IPS DF 4.7 (cell line): ENCODE results near the gene PLK3.
"Not testable (repeated sequence)": the region's sequence is repeated elsewhere in the genome, so short reads cannot be mapped to it uniquely, and the experiment has no call there.

Source experiments
- DNase-seq: peaks from one replicate; pipeline ENCODE4 v3.0.0-alpha.2; 2013; ENCODE audit warnings: low spot score; ENCODE audit errors: extremely low read depth

The PLK3 gene

DNA sequence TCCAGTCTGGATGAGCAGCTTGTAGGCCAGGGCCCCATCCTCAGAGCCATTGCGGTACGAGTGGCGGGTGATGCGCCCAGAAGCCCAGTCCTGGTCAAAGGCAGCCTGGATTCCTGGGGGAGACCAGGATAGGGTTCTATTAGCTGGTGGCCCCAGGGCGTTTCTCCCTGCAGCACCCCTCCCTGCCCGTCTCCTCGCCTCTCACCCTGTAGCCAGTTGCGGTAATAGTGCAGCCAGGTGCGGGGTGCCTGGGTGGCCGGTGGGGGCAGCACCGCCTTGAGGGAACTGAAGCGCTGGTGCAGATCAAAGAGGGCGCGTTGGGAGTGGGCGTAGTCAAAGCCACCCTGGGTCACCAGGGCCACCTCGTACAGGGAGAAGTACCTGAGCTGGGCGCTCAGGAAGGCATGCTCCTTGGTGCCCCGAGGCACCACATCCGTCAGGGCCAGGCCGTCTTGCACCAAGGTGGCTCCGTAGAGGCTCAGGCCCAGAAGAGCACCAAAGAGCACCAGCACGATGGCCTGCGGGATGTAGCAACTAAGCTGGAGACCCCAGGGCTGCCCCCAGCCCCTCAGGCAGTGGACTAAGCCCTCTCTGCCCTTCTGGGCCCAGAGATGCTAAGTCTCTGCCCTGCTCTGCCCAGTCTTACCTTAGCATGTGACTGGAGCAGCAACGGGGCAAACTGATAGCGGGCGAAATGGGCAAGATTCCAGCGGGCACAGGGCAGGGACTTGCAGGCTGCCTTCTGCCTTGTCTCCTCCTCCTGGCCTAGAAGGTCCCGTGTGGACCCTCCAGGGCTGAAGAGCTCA lies 27.2 kb downstream of the PLK3 start:
- no peak for DNase-seq

DNA sequence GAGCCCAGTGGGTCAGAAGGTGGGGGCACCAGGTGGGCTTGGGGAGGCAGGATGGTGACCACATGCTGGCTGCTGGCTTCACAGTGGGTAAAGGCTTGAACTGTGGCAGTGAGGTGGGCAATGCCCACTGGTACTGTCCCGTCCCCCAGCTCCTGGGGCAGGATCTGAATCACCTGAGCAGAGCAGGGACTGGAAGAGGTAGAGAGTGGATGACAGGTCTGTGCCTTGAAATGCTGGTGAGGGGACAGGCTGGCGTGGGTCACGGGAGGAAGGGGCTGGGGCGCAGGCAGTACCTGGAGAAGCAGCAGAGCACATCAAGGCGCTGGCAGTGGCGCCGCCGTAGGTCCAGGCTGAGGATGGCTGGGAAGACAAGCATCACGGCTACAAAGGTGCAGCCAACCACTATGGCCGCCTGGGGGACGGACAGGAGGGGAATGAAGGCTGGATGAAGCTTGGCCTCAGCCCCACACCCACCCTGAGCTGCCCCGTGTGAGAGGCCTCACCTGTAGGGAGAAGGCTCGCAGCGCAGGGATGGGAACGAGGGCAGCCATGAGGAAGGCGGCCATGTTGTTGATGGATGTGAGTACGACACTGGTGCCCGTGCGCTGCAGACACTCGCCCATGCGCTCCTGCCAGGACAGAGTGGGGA lies 27.9 kb downstream of the PLK3 start:
- no peak for DNase-seq

DNA sequence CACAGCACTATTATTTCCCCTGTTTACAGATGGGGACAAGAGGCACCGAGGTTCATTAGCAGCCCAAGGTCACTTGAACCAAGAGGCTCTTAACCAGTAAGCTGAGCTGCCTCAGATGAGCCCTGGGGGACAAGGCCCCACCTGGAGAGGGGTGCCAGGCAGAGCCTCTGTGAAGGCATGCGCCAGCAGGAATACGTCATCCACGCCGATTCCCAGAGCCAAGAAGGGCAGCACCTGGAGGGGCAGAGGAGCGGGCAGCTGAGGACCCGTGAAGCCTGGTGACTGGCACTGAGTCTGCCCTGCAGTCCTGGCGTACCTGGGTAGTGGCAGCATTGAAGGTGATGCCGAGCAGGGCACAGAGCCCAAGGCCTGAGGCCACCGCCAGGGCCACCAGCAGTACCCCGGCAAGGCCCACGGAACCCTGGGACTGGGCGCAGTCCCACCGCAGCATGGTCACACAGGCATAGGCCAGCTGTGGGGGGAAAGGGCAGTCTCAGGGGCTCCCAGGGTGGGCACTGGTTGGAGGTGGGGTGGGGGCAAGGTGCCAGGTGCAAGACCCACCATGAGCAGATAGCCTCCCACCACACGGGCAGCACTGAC lies 28.8 kb downstream of the PLK3 start:
- no peak for DNase-seq

DNA sequence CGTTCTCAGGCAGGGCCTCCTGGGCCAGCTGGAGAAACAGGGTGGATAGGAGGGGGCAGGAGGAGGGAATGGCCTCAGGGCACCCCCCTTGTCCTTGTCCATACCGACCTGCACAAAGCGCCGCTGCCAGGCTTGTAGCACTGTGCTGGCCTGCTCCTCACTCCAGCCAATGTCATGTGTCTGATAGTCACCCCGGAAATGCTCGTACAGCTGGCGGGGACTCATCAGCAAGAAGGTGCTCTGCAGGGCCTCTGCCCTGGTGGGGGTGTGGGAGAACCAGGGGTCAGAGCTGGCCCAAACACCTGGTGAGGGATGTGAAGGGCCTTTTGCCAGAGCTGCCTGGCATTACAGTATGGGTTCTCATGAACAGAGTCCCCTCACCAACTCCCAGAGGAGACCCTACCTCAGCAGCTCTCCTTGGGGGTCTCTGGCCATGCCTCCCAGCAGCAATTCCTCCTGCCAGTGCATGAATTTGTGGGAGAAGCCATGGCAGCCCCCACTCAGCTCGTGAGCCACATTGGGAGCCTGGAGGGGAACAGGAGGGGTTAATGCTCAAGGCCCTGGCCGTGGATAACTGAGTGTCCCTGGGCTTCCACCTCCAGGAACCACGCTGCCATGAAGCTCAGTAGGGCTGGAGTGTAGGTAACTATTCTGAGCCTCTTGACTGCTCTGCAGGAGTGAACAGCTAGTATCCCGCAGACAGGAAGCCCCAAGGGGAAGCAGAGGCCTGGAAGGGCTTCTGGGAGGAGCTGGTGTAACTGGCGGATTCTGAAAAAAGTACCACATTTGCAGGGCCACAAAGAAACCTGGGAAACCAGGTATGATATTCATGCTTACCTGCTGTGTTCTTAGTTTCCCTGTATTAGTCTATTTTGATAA lies 29.6 kb downstream of the PLK3 start:
- DNase-seq: no peak

DNA sequence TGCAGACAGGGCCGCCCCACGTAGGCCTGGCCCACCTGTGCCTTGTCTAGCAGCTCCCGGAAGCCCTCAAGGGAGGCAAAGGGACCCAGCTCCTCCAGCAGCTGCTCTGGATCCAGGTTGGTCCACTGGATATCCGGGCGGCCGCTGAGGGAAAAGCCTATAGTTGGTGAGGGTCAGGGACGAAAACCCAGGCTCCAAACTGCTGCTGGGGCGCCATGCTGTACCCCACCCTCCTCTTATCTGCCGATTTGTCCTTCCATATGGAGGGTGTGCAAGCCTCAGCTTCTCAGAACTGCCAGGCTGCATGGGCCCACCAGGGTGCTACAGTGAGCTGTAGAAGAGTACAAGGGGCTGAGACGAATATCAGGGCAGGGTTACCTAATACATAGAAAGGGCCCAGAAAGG lies 30.7 kb downstream of the PLK3 start:
- no peak for DNase-seq

DNA sequence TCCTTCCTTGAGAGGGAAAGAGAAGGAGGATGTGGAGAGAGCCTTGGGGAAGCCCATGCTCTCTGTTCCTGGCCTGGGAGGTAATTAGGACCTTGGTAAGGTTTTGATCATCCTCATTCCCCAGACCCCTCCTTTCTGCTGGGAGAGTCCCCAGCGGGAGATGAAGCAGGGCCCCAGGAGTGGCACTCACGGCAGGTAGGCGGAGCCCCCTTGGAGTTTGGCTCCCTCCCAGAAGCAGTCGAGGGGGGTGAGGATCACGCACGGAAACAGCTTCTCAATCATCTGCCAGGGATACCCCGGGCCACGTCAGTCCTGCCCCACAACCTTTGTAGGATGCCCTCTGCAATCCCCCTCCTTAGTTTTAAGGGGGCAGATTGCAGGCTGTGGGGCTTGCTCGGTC lies 31.3 kb downstream of the PLK3 start:
- DNase-seq: no peak

DNA sequence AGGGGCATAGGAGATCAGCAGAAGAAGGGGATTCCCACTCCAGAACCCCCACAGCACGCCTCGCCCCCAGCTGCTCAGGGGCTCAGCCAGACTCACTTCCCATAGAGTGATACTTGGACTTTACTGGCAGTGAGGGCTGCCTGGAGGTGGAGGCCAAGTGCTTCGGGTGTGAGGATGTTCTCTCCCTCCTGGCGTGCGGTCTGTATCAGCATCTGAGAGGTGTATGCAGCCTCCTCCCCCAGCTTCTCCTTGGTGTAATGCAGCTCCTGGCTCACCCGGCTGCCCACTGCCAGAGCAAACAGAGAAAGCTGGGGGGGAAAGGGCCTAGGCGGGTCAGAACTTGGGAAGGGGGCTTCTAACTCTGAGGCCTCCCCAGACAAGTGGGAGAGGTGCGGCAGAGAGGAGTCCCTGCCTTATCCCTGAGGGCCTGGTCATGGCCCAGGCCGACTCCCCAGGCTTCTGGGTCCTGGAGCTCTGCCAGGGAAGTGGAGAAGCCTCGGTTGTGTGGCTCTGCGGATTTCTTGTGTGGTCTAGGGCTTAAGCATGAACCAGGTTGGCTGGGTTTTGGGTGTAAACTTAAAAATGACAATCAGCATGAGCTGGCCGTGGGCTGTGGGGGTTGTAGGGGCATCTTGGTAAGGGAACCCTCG lies 32.0 kb downstream of the PLK3 start:
- no peak for DNase-seq

DNA sequence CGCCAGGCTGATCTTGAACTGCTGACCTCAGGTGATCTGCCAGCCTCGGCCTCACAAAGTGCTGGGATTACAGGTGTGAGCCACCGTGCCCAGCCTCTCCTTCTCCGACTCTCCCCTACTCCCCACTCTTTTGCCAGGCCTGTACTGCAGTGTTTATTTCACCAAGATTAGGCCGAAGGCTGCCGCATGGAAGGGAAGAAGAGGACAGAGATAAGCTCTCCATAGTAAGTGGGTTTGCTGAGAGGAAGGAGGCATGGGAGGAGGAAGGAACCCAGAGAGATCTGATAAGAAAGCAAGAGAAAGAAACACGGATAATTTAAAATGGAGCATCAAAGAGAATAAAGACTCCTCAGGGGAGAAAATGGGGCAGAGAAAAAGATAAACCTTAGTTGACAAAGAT lies 34.2 kb downstream of the PLK3 start:
- DNase-seq: no peak

DNA sequence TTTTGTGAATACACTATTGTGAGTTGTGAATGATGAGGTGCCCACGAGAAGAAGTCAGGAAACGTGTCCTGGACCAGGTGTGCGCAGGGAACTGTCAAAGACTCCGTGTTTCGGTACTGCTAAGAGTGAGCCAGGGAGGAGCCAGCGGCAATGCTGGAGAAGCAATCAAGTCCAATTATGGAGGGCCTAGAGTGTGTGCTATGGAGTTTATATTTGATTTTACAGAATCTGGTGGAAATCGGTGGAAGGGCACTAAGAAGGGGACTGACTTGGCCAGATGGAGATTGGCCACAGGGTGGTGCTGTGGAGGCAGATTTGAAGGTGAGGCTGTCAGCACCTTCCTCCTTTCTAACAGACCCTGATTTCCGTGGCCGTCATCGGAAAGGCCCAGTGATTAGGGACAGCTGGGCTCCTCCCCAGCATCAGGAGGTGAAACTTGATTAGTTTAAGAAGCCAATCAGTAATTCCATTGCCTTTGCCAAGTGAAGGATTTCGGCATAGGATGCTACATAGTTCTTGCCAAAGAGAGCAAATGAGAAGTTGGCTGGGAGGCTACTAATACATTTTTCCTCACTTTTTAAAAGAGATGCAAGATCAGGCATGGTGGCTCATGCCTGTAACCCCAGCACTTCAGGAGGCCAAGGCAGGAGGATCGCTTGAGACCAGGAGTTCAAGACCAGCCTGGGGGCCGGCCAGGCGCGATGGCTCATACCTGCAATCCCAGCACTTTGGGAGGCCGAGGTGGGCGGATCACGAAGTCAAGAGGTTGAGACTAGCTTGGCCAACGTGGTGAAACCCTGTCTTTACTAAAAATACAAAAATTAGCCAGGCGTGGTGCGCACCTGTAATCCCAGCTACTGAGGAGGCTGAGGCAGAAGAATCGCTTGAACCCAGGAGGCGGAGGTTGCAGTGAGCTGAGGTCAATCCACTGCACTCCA lies 35.8 kb downstream of the PLK3 start:
- peak; percentile 72 for DNase-seq

DNA sequence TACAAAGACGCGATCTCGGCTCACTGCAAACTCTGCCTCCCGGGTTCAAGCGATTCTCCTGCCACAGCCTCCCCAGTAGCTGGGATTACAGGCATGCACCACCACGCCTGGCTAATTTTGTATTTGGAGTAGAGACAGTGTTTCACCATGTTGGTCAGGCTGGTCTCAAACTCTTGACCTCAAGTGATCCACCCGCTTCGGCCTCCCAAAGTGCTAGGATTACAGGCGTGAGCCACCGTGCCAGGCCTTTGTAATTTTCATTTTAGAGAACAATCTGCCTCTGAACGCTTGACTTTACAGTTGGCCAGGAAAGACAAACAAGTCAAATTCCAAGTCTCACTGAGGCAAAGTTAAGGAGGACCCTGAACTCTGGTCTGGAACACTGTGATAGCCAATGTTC lies 38.1 kb downstream of the PLK3 start:
- not testable (repeated sequence) for DNase-seq

DNA sequence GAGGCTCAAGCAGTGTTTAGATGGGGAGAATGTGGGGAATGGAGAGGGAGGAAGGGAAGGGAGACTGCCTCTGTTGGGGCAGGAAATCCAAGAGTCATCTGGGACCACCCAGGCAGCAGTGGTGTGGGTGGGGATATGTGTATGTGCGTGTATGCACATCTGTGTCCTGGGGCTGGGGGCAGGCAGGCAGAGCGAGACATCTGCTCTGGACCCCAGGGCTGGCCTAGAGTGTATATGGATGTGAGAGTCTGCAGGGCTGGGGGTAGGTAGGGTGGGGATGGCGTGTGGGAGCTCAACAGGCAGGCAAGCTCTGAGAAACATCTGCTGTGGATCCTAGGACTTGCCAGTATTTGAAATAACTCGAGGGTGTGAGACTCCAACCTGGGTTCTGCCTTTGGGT lies 39.4 kb downstream of the PLK3 start:
- no peak for DNase-seq

DNA sequence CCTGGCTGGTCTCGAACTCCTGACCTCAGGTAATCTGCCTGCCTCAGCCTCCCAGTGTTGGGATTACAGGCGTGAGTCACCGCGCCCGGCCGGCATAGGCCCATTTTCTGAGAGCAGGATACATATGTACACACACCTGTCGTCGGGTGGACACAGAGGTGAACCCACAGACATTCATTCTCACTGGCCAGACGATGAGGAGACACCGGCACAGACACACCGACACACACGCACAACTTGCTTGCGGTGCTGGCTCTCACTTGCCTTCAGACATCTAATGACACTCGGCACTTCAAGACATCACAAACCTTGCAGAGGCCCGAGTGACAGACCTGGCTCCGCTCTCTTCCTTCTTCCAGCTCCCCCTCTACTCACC lies 42.3 kb downstream of the PLK3 start:
- no peak for DNase-seq

DNA sequence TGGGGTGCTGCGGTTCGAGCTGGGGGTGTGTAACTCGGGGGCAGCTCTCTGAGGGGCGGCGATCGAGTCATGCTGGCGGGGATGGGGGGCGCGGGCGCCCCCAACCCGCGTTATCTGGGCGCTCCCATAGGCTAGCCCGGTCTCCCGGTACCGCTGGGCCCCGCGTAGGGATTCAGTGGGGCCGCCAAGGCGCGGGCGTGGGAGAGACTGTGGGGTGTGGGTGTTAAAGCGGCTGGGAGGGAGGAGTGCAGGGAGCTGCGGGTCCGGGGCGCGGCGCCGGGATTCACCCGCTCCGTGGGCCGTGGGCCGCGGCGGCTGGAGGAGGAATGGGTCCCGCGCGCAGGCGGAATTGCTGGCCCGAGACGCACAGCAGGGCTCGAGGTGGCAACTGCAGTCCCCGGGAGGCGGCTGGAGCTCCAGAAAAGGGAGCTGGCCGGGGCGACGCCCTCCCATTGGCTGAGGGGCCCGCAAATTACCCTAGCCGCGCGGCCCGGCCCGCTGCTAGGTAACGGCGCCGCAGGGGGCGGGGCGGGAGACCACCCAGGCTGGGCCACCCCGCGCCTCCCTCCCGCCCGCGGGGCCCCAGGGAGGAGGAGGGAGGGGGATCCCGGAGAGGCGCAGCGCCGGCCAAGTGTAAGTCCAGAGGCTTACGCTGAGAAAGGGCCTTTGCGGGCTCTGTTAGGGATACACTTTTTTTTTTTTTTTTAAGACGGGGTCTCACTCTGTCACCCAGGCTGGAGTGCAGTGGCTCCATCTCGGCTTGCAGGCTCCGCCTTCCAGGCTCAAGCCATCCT lies 42.9 kb downstream of the PLK3 start, which contains the start of gene PTCH2:
Gene PTCH2 (minus strand): TSS at position 392 of the 794 bp plus-strand sequence. CDS start 321 bp downstream, at position 71.
- DNase-seq: no peak

DNA sequence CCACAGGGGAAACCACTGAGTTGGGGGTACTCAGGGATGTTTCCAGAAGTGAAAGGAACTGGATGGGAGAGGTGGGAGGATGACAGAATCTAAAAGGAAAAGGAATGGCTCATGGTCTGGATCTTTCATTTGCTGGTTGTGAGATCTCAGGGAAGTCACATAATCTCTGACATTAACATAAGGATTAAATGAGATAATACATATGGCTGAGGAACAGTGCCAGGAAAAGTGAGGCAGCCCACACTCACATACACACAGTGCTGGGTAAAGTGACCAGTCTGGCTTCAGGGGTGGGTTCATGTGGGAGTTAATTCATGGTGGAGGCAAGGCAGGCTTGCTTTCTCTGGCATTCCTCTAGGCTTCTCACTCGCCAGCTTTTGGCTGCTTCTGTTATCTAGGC lies 46.8 kb downstream of the PLK3 start:
- no peak for DNase-seq

DNA sequence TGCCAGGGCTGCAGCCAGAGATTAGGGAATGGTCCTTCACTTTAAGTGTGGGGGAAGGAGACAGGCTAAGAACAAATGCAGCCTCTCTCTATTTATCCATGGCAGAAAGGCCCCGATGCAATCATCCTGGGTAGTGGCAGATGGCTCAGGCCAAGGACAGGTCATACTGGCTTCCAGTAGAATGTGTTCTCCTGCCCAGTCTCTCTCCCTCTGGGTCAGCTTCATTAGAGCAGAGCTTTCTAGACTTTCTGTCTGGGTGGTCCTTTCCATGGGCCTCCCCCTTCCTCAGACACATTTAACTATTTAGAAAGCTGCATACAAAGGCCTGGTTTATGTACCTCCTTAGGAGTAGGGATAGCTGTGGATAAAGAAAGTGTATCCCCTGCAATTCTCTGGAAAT lies 47.7 kb downstream of the PLK3 start:
- DNase-seq: no peak

DNA sequence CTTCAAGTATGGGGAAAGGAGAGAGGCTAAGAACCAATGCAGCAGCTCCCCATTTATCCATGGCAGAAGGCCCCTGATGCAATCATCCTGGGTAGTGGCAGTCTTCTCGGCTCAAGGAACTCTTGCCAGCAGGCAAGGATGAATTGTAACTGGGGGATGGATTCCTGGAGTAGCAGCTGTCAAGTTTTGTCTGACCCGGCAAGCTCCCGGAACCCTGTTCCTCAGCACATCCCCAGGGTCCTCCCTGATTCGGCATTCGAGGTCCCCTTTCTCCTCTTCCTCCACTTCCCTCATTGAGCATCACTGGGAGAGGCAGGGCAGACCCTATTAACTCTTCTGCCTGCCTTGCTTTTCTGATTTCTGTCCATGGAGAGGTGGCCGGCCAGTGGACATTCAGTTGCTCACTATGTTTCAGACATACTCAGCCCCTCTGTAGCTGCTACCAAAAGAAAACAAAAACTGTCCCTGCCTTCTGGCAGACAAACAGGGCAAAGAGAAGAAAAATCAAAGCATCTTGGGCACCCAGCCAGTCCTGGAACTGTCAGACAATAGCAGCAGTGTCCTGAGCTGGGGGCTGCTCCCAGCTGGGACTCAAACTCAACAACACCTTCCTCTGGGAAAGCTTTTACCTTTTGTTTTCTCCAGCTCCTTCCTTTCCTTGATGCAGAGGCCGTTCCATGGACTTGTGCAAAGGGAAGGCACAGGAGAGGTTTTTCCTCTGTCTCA lies 48.4 kb downstream of the PLK3 start:
- DNase-seq: no peak

DNA sequence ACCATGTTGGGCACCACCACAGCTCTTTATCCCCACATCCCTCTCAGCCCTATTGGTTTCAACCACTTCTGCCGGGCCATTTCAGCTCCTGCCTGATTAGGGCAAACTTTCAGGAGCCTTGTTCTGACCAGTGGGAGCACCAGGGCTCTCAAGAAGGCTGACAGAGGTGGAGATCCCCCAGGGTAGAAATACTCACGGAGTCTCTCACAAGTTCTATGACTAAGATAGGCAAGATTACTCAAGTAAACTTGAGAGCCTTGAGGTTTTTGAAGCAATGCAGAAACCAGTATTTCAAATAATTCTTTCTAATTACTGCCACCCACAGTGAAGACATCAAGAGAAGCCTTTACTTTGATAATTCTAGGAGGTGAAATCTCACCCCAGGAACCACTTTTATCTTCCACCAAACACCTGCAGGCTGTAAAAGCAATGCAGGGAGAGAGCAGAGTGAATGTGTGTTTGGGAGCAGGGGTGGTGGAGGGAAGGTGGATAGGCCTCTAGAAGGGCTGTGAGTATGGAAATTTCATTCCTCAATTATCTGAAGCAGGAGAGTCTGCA lies 49.5 kb downstream of the PLK3 start:
- no peak for DNase-seq

DNA sequence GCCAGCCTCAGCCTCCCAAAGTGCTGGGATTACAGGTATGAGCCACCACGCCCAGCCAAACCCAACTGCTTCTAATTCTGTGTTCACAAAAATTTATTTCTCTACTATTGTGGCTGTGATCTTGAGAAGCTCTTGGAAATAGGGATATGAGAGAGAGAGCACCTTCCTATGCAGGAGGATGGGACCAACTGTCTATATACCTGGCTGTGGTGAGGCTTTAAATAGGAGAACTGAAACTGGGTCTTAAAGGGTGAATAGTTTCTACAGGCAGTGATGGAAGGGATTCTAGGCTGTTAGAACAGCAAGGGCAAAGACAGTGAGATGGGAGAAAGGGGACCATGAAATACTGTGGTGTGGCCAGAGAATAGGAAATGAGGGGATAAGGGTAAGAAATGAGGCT lies 51.1 kb downstream of the PLK3 start:
- no peak for DNase-seq
